ENCODE measurements around the gene CD300H.

CD300H gene

GRCh38 chr17:74605361-74605760 lies 38.1 kb upstream of the CD300H start:
- H3K4me3 ChIP-seq (ENCODE audit: low read depth, low read length), result no peak overlapping the region
- DNase-seq (ENCODE audit: low read depth), result peak; percentile 19
- TF ChIP-seq CTCF (IDR thresholded peaks at IDR 0.05; ENCODE audit: low read depth, low read length, missing control alignments), result no peak
- in situ Hi-C loops (cut with HindIII; ENCODE audit: low sequenced_read_pairs), result no loop called here

- DNase-seq (ENCODE audit: low read depth), result no peak
- H3K4me3 ChIP-seq (ENCODE audit: low read depth, low read length), result no peak overlapping the region
- no peak for TF ChIP-seq CTCF (IDR thresholded peaks at IDR 0.05; ENCODE audit: low read depth, low read length, missing control alignments)
- in situ Hi-C loops (cut with HindIII; ENCODE audit: low sequenced_read_pairs), result no loop called here
Measured at GRCh38 chr17:74604761-74605160, 37.5 kb upstream of the CD300H start.

- no peak overlapping the region for H3K4me3 ChIP-seq (ENCODE audit: low read depth, low read length)
- no peak for DNase-seq (ENCODE audit: low read depth)
- in situ Hi-C loops (cut with HindIII; ENCODE audit: low sequenced_read_pairs), result no loop called here
- no peak for TF ChIP-seq CTCF (IDR thresholded peaks at IDR 0.05; ENCODE audit: low read depth, low read length, missing control alignments)
Measured at GRCh38 chr17:74604200-74604599, 36.9 kb upstream of the CD300H start.

- DNase-seq (ENCODE audit: low read depth), result no peak
- in situ Hi-C loops (cut with HindIII; ENCODE audit: low sequenced_read_pairs), result no loop called here
- TF ChIP-seq CTCF (IDR thresholded peaks at IDR 0.05; ENCODE audit: low read depth, low read length, missing control alignments), result no peak
- no peak overlapping the region for H3K4me3 ChIP-seq (ENCODE audit: low read depth, low read length)
Measured at GRCh38 chr17:74603746-74604145, 36.4 kb upstream of the CD300H start.

GRCh38 chr17:74603037-74603635 lies 35.8 kb upstream of the CD300H start:
- H3K4me3 ChIP-seq (ENCODE audit: low read depth, low read length), result no peak overlapping the region
- no peak for DNase-seq (ENCODE audit: low read depth)
- in situ Hi-C loops (cut with HindIII; ENCODE audit: low sequenced_read_pairs), result no loop called here
- no peak for TF ChIP-seq CTCF (IDR thresholded peaks at IDR 0.05; ENCODE audit: low read depth, low read length, missing control alignments)

- in situ Hi-C loops (cut with HindIII; ENCODE audit: low sequenced_read_pairs), result no loop called here
- no peak for DNase-seq (ENCODE audit: low read depth)
- TF ChIP-seq CTCF (IDR thresholded peaks at IDR 0.05; ENCODE audit: low read depth, low read length, missing control alignments), result peak; percentile 62
- no peak overlapping the region for H3K4me3 ChIP-seq (ENCODE audit: low read depth, low read length)
Measured at GRCh38 chr17:74601944-74602572, 34.7 kb upstream of the CD300H start.
